ENCODE data around the gene PKIG. TPM values are rescaled to one million over a fixed set of nuclear protein-coding genes. Genes with fewer than 3 reads are reported as not detected.

The PKIG gene
- polyA plus RNA-seq, 1 donor from 2014 or later = 174 TPM

GRCh38 chr20:44609006-44609515 is 26.7 kb downstream of the PKIG start:
- no peaks in the 10 kb centered on the region for H3K27me3 ChIP-seq (ENCODE audit: insufficient read depth, low read depth, low read length)
- no peak overlapping the region for H3K4me3 ChIP-seq (ENCODE audit: low read length)
- H2AFZ ChIP-seq (ENCODE audit: low read depth, low read length) = no peak overlapping the region
- H3K9me3 ChIP-seq (ENCODE audit: low read length) = no peaks in the 10 kb centered on the region
- no peaks in the 10 kb centered on the region for H3K36me3 ChIP-seq (ENCODE audit: insufficient read depth, low read length)
- TF ChIP-seq REST (IDR thresholded peaks at IDR 0.05; ENCODE audit: borderline replicate concordance) (no peak), MXI1 (conservative IDR thresholded peaks at IDR 0.05; ENCODE audit: poor library complexity, severe bottlenecking) (no peak), TAF1 (IDR thresholded peaks at IDR 0.05; ENCODE audit: low read depth) (no peak), EP300 (conservative IDR thresholded peaks at IDR 0.05; ENCODE audit: poor library complexity, severe bottlenecking) (no peak), EZH2 (IDR thresholded peaks at IDR 0.05; ENCODE audit: borderline replicate concordance, insufficient read depth, low read length, poor library complexity, severe bottlenecking) (no peak)
- no peaks in the 10 kb centered on the region for H3F3A ChIP-seq (ENCODE audit: insufficient read depth, low read length, poor library complexity, severe bottlenecking)
- no peaks in the 10 kb centered on the region for H3K9me2 ChIP-seq (ENCODE audit: insufficient read depth, low read length)
- no peaks in the 10 kb centered on the region for H3K79me2 ChIP-seq (replicated peaks; ENCODE audit: insufficient read depth, low read length)
- H3K9ac ChIP-seq (ENCODE audit: low read length) = peak overlapping the region; percentile 25
- H4K20me1 ChIP-seq (ENCODE audit: insufficient read depth) = no peaks in the 10 kb centered on the region
- no peak overlapping the region for H3K4me2 ChIP-seq (ENCODE audit: low read length)
- peak overlapping the region; percentile 5 for H3K27ac ChIP-seq (ENCODE audit: low read length)

DNA sequence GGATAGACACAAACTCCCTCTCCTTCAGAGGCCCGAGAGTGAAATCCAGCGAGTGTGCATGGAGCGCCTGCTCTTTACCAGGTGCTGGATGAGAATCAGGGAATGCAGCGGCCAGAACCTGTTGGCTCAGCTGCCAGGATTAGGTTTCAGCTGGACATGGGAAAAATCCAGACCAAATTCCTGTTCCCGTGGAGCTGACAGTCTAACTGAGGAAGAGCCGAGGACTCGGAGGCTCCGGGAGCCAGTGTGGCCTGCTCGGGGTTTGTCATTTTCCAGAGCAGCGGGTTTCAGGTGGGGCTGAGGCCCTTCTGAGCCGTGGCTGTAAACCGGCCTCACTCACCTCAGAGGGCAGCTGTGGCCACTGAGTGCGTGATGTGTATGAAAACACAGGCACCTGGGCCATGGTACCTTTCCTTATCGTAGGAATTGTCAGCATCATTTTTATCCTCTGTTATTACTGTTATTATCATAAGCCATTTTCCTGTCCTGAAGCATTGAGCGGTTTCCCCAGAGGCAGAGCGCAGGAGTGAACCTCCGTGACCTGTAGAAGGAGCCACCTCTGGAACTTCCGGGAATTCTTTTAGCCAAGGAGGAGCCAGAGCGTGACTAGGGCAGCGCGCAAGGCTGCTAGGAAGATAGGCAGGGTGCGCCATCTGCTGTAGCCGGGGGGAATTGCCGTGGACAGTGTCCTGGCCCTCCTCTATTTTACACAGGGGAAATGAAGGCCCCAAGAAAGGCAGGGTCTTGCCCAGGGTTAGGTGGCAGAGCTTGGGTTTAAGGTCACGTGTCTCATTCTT is 27.3 kb downstream of the PKIG start:
- Histone ChIP-seq H3K9me3 (ENCODE audit: low read length) (no peaks in the 10 kb centered on the region), H2AFZ (ENCODE audit: low read depth, low read length) (no peak overlapping the region), H3K4me2 (ENCODE audit: low read length) (peak overlapping the region; percentile 7), H3K9ac (ENCODE audit: low read length) (peak overlapping the region; percentile 27), H3K27ac (ENCODE audit: low read length) (peak overlapping the region; percentile 5), H4K20me1 (ENCODE audit: insufficient read depth) (no peaks in the 10 kb centered on the region), H3K79me2 (replicated peaks; ENCODE audit: insufficient read depth, low read length) (no peaks in the 10 kb centered on the region), H3K36me3 (ENCODE audit: insufficient read depth, low read length) (no peaks in the 10 kb centered on the region), H3F3A (ENCODE audit: insufficient read depth, low read length, poor library complexity, severe bottlenecking) (no peaks in the 10 kb centered on the region), H3K9me2 (ENCODE audit: insufficient read depth, low read length) (no peaks in the 10 kb centered on the region), H3K27me3 (ENCODE audit: insufficient read depth, low read depth, low read length) (no peaks in the 10 kb centered on the region), H3K4me3 (ENCODE audit: low read length) (peak overlapping the region; percentile 41)
- peak; percentile 10 for TF ChIP-seq EP300 (conservative IDR thresholded peaks at IDR 0.05; ENCODE audit: poor library complexity, severe bottlenecking)
- peak; percentile 45 for TF ChIP-seq REST (IDR thresholded peaks at IDR 0.05; ENCODE audit: borderline replicate concordance)
- TF ChIP-seq EZH2 (IDR thresholded peaks at IDR 0.05; ENCODE audit: borderline replicate concordance, insufficient read depth, low read length, poor library complexity, severe bottlenecking) = no peak
- TF ChIP-seq SMC3 (conservative IDR thresholded peaks at IDR 0.05; ENCODE audit: poor library complexity) = peak; percentile 95
- no peak for TF ChIP-seq POLR2AphosphoS5 (IDR thresholded peaks at IDR 0.05)
- peak; percentile 96 for TF ChIP-seq RAD21 (conservative IDR thresholded peaks at IDR 0.05)
- TF ChIP-seq, protein P1, sequence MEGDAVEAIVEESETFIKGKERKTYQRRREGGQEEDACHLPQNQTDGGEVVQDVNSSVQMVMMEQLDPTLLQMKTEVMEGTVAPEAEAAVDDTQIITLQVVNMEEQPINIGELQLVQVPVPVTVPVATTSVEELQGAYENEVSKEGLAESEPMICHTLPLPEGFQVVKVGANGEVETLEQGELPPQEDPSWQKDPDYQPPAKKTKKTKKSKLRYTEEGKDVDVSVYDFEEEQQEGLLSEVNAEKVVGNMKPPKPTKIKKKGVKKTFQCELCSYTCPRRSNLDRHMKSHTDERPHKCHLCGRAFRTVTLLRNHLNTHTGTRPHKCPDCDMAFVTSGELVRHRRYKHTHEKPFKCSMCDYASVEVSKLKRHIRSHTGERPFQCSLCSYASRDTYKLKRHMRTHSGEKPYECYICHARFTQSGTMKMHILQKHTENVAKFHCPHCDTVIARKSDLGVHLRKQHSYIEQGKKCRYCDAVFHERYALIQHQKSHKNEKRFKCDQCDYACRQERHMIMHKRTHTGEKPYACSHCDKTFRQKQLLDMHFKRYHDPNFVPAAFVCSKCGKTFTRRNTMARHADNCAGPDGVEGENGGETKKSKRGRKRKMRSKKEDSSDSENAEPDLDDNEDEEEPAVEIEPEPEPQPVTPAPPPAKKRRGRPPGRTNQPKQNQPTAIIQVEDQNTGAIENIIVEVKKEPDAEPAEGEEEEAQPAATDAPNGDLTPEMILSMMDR (IDR thresholded peaks at IDR 0.05; ENCODE audit: poor library complexity, severe bottlenecking) = peak; percentile 98
- no peak for TF ChIP-seq TAF1 (IDR thresholded peaks at IDR 0.05; ENCODE audit: low read depth)
- TF ChIP-seq MXI1 (conservative IDR thresholded peaks at IDR 0.05; ENCODE audit: poor library complexity, severe bottlenecking) = peak; percentile 58

All from neural cell (in vitro differentiated cells).